ENCODE results near the gene SNCAIP.

- TF ChIP-seq CTCF (IDR thresholded peaks at IDR 0.05) (no peak), POLR2A (IDR thresholded peaks at IDR 0.05) (no peak)
Observed at GRCh38 chr5:122436615-122437014, 124.6 kb downstream of the SNCAIP start.

Measured in lower leg skin (tissue), 3 donors.